GM10847 (cell line): ENCODE data around the gene RBM11.

ENCODE experiments used
- POLR2A ChIP-seq: IDR thresholded peaks from 2 replicates; pipeline ENCODE4 v1.6.1; 2011; ENCODE audit not compliant: insufficient read length; ENCODE audit errors: extremely low read depth

The RBM11 gene

GRCh38 chr21:14215971-14216641, at the start of gene RBM11:
RBM11 (plus strand) TSS chr21:14216157; CDS start chr21:14216187, 30 bp downstream.
- TF ChIP-seq POLR2A: no peak

GRCh38 chr21:14206222-14206621, 9.7 kb upstream of the RBM11 start:
- no peak for TF ChIP-seq POLR2A

GRCh38 chr21:14210738-14211137, 5.2 kb upstream of the RBM11 start, which contains the start of gene LIPI:
LIPI (minus strand) TSS chr21:14210955; CDS start chr21:14210845, 110 bp downstream.
- TF ChIP-seq POLR2A: no peak

GRCh38 chr21:14213164-14213563, 2.8 kb upstream of the RBM11 start:
- no peak for TF ChIP-seq POLR2A

DNA sequence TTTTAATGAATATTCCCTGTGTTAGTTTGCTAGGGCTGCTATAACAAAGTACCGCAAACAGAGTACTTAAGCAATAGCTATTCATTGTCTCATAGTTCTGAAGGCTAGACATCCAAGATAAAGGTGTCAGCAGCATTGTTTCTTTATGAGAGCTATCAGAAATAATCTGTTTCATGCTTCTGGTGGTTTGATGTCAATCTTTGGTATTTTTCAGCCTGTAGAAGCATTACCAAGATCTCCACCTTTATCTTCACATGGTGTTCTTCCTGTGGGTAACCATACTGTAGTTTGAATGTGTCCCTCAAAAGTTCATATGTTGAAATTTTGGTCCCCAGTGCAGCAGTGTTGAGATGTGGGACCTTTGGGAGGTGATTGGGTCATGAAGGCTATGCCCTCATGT, 7.4 kb downstream of the RBM11 start:
- no peak for TF ChIP-seq POLR2A

GRCh38 chr21:14229399-14229798, 13.4 kb downstream of the RBM11 start:
- no peak for TF ChIP-seq POLR2A

- TF ChIP-seq POLR2A: no peak
Measured at GRCh38 chr21:14235101-14235500, 19.1 kb downstream of the RBM11 start.

- no peak for TF ChIP-seq POLR2A
Measured at GRCh38 chr21:14236180-14236579, 20.2 kb downstream of the RBM11 start.

DNA sequence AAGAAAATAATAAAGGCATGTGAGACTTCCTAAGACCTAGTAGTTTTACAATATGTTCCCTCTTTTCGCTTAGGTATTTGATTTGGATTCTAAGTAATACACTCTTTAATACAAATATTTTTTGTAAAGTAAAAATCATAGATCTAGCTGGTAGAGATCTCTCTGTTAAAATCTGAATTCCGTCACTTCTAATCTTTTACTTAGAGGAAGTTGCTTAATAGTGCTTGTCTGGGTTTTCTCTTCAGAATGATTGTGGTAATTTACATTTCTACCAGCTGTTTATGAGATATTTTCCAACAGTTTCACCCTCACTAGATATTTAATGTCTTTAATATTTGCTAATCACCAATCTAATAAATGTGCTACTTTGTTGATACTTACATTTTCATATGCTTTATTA, 23.3 kb downstream of the RBM11 start:
- no peak for TF ChIP-seq POLR2A

DNA sequence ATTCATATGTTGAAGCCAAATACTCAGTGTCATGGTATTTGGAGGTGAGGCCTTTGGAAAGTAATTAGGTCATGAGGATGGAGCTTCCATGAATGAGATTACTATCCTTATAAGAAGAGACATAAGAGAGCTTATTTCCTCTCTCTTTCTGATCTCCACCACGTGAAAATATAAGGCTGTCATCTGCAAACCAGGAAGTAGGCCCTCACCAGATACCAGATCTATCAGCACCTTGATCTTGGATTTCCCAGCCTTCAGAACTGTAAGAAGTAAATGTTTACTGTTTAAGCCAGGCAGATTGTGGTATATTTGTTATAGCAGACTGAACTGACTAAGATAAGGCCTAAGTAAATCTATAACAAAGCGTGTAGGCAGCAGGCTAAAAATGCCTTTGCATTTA, 25.3 kb downstream of the RBM11 start:
- no peak for TF ChIP-seq POLR2A

- TF ChIP-seq POLR2A: no peak
Measured at GRCh38 chr21:14243461-14243860, 27.5 kb downstream of the RBM11 start.

- no peak for TF ChIP-seq POLR2A
Measured at GRCh38 chr21:14243874-14244273, 27.9 kb downstream of the RBM11 start.

DNA sequence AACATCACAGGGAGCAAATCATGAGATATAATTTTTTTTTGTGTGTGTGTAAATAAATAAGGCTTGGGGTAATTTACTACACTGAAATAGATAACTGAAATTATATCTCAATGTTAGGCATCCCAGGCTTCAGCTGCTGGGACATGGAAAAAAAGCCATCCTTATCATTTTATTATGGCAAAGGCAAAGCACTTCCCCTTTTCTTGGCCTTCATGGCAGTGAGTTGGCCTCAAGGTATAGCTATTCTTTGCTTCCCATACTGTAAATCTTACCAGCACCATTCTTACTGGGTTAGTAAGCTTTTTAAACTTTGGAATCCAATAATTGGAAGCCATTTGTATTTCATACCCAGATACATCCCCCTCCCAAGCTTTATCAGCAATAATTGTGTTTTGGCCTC, 29.0 kb downstream of the RBM11 start:
- no peak for TF ChIP-seq POLR2A

- no peak for TF ChIP-seq POLR2A
Measured at GRCh38 chr21:14245711-14246110, 29.8 kb downstream of the RBM11 start.

- TF ChIP-seq POLR2A: no peak
Measured at GRCh38 chr21:14251336-14251735, 35.4 kb downstream of the RBM11 start.

DNA sequence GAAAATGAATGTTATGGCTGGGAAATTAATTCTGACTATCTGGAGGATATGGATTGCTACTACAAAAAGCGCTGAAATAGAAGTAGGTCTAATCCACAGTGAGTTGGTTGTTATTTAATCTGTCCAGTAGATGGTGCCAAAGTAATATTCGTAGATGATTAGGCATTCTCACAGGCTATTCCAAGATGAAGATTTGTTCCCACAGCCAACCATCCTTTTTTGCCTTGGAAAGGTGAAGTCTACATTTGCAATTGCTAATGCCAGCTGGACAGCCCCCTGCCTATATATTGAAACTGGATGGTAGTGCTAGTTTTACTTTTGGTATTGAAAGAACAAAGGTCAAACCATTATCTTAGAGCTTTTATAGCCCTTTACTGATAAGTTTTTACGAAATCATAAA, 43.8 kb downstream of the RBM11 start:
- TF ChIP-seq POLR2A: no peak

GRCh38 chr21:14260174-14260764, 44.3 kb downstream of the RBM11 start:
- TF ChIP-seq POLR2A: no peak
